ENCODE measurements around the gene PPP1R1B. TPM values are rescaled to one million over a fixed set of nuclear protein-coding genes. Genes with fewer than 3 reads are reported as not detected.
A peak's percentile ranks its signal among the peaks of the same experiment; 100 is the strongest.
"Not testable (repeated sequence)": the region's sequence is repeated elsewhere in the genome, so short reads cannot be mapped to it uniquely, and the experiment has no call there.

Gene PPP1R1B
- total RNA-seq (under 1 TPM; 0.22 to 0.42 TPM), total RNA-seq (0 reads per million in 2 donors)

DNA sequence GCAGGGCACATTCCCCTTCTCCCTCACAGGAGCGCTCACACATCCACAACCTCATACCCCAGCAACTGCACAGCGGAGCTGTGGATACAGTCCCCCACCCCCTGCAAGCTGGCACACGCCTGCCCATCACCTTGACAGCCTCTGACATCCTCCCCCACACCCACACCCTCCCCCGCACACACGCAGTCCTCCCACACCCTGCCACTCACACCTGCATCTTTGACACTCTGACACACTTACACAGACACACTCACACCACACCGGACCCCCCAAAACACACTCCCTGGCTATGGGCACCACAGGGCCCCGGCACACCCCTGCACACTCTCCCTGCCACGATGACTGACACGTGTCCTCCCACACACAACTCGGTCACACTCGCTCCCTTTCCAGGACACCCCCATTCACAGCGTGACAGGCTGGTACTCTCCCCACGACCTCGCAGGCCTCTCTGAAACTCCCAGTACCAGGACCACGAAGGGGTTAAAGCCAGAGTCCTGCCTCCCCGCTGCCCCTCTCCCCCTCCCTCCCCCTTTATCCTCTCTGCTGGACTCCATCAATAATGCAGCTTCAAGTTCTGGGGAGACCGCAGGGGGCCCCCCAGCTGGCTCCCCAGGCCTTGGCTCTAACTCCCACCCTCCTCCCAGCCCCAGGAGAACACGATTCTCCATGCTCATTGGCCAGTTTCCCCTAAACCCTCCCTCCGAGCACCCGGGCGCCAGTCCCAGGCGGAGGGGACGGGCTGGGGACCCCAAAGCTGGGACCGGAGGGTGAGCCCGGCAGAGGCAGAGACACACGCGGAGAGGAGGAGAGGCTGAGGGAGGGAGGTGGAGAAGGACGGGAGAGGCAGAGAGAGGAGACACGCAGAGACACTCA, at the start of gene PPP1R1B:
PPP1R1B (plus strand) TSS at position 782 of the 876 bp plus-strand sequence. CDS start 441 bp downstream, outside the sequence.
- H3K36me3 Mint-ChIP-seq (ENCODE audit: low read depth), result peaks cover 5% of the 10 kb centered on the region

DNA sequence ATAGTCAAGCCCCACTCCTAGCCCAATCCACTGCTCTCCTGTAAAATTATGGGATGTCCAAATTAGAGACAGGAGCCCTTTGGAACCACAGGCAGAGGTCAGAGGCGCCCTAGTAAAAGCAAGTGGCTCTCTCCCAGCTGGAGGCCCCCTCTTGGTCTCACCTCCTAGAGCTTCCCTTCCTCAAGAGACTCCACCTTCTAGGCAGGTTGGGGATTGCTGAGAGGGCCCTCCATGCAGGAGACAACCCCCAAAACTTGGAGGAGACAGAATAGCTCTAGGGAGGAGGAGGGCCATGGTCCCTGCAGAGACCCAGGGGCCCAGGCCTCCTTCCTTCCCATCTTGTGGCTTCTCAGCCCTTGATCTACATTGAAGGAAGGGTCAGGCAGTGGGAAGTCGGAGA, 48.5 kb upstream of the PPP1R1B start:
- no peak overlapping the region for H3K4me3 Mint-ChIP-seq
- H3K27ac Mint-ChIP-seq, result no peak overlapping the region
- DNase-seq (no peak), ATAC-seq (no peak)
- peaks cover 4% of the 10 kb centered on the region for H3K36me3 Mint-ChIP-seq (ENCODE audit: low read depth)
- no peaks in the 10 kb centered on the region for H3K27me3 Mint-ChIP-seq
- no peaks in the 10 kb centered on the region for H3K4me1 Mint-ChIP-seq
- no peaks in the 10 kb centered on the region for H3K9me3 ChIP-seq (ENCODE audit: control insufficient read depth, low read length, poor library complexity, severe bottlenecking)

More for the DNA sequence above, at the start of gene PPP1R1B:
- H3K27ac Mint-ChIP-seq, result no peak within 1 kb of the TSS
- ATAC-seq, result no peak
- no peak for DNase-seq
- peak within 1 kb of the TSS; percentile 80 for H3K4me3 Mint-ChIP-seq
- no peaks in the 10 kb centered on the region for H3K9me3 ChIP-seq (ENCODE audit: control insufficient read depth, low read length, poor library complexity, severe bottlenecking)
- peaks cover 40% of the 10 kb centered on the region for H3K27me3 Mint-ChIP-seq
- H3K4me1 Mint-ChIP-seq, result peaks cover 25% of the 10 kb centered on the region

DNA sequence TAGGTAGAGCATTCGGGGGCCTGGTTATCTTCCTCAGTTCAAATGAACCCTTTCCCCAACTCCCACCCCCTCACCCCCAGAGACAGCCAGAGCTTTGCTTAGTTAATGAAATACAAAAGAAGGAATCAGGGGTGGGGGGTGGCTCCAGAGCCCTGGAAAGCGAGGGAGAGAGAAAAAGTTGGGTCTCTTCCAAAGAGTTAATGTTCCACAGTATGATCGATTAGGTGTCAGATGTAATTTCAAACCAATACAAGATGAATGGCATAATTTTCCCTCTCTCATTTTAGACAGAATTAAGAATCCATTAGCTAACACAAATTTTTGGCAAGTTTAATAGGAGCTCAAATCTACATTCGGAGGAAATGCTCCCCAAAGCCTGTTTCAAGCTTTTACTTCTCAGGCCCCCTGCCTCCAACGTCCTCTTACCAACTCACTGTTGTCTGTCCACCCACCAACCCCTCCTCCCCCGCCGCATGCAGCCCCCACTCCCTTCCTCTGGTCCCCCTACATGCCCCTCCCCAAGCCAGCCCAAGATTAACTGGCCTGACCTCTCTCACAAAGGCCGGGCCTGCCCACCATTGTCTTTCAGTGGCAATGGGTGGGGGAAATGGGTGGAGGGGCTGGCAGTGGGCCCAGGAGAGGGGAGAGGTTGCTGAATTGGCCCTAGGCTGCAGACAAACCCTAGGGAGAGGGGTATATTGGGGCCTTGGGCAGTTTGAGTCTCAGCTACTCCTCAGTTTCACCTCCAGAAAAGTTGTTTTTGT, 47.3 kb upstream of the PPP1R1B start:
- Mint-ChIP-seq H3K27ac (no peak overlapping the region), H3K4me1 (no peaks in the 10 kb centered on the region), H3K4me3 (no peak overlapping the region), H3K36me3 (ENCODE audit: low read depth) (peaks cover 4% of the 10 kb centered on the region), H3K27me3 (no peaks in the 10 kb centered on the region)
- ATAC-seq (no peak), DNase-seq (no peak)
- H3K9me3 ChIP-seq (ENCODE audit: control insufficient read depth, low read length, poor library complexity, severe bottlenecking), result no peaks in the 10 kb centered on the region

DNA sequence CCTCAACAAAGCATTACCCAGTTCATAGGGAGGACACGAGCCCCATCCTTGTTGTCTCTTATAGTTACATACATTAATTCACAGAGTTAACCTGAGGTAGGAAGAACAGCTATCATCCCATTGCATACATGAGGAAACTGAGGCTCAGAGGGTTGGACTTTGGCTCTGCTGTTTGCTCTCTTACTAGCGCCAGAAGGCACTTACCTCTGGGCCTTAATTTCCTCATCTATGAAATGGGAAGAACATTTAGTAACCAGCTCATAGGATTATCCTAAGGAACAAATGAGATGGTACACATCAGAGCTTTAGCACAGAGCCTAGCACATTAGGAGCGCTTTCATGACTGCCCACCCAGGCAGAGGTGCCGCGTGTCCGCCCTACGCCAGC, 46.7 kb upstream of the PPP1R1B start:
- Mint-ChIP-seq H3K27me3 (no peaks in the 10 kb centered on the region), H3K4me3 (no peak overlapping the region), H3K36me3 (ENCODE audit: low read depth) (peaks cover 3% of the 10 kb centered on the region), H3K4me1 (no peaks in the 10 kb centered on the region), H3K27ac (no peak overlapping the region)
- H3K9me3 ChIP-seq (ENCODE audit: control insufficient read depth, low read length, poor library complexity, severe bottlenecking), result no peaks in the 10 kb centered on the region
- DNase-seq (no peak), ATAC-seq (no peak)

DNA sequence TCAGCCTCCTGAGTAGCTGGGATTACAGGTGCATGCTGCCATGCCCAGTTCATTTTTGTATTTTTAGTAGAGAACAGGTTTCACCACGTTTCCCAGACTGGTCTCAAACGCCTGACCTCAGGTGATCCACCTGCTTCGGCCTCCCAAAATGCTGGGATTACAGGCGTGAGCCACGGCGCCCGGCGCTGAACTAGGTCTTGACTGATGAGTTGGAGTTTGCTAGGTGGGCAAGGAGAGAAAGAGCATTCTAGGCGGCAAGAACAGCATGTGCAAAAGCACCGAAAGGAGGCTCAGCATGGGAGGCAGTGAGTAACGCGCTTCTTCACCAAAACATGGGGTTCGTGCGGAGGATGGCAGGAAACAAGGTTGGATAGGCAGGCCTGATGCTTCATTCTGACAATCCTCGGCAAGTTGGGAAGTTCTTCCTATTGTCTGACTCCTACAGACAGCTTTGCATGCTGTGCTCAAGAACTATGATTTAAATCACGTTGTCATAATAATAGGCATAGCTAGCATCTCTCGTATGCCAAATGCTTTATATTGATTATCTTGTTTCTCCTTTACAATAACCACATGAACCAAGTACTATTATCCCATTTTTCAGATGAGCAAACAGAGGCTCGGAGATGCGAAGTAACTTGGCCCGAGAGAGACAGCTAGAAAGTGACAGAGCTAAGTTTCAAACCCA, 45.5 kb upstream of the PPP1R1B start:
- H3K36me3 Mint-ChIP-seq (ENCODE audit: low read depth), result peaks cover 2% of the 10 kb centered on the region

DNA sequence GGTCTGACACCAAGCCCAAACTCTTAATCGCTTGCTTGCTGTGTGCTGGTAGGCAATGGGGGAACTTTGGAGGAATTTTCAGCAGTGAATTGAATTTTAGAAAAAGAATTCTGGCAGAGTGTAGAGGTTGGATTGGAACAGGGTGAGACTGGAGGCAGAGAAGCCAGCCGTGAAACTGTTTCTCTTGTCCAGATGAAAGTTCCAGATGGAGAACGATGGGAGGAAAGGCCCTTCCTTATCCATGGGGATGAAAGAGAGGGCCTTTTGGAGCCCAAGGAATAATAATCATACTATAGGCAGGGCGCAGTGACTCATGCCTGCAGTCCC, 45.0 kb upstream of the PPP1R1B start:
- ATAC-seq, result no peak
- H3K9me3 ChIP-seq (ENCODE audit: control insufficient read depth, low read length, poor library complexity, severe bottlenecking), result no peaks in the 10 kb centered on the region
- Mint-ChIP-seq H3K27me3 (no peaks in the 10 kb centered on the region), H3K4me1 (no peaks in the 10 kb centered on the region), H3K36me3 (ENCODE audit: low read depth) (peaks cover 2% of the 10 kb centered on the region), H3K27ac (no peak overlapping the region), H3K4me3 (no peak overlapping the region)
- DNase-seq, result no peak

More for the DNA sequence above, 45.5 kb upstream of the PPP1R1B start:
- H3K27me3 Mint-ChIP-seq, result no peaks in the 10 kb centered on the region
- H3K27ac Mint-ChIP-seq, result no peak overlapping the region
- H3K4me1 Mint-ChIP-seq, result no peaks in the 10 kb centered on the region
- H3K9me3 ChIP-seq (ENCODE audit: control insufficient read depth, low read length, poor library complexity, severe bottlenecking), result no peaks in the 10 kb centered on the region
- H3K4me3 Mint-ChIP-seq, result no peak overlapping the region
- no peak for ATAC-seq
- no peak for DNase-seq

DNA sequence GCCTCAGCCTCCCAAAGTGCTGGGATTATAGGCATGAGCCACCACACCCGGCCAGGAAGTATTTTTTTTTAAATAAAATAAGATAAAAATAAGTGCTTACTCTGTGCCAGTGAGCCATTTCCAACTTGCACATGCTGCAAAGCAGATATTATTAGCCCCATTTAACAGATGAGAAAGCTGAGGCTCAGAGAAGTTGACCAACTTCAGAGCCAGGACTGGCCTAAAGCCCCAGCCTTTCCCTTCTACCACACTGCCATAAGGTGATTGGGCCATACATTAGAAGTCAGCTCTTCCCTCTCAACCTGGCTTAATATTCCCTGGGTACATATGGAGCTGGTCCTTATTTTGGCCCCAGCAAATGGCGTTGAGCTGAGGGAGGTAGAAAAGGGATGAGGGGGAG, 44.1 kb upstream of the PPP1R1B start:
- Mint-ChIP-seq H3K4me1 (no peaks in the 10 kb centered on the region), H3K27ac (no peak overlapping the region), H3K27me3 (no peaks in the 10 kb centered on the region), H3K4me3 (no peak overlapping the region), H3K36me3 (ENCODE audit: low read depth) (peaks cover 4% of the 10 kb centered on the region)
- no peaks in the 10 kb centered on the region for H3K9me3 ChIP-seq (ENCODE audit: control insufficient read depth, low read length, poor library complexity, severe bottlenecking)
- no peak for ATAC-seq
- no peak for DNase-seq

DNA sequence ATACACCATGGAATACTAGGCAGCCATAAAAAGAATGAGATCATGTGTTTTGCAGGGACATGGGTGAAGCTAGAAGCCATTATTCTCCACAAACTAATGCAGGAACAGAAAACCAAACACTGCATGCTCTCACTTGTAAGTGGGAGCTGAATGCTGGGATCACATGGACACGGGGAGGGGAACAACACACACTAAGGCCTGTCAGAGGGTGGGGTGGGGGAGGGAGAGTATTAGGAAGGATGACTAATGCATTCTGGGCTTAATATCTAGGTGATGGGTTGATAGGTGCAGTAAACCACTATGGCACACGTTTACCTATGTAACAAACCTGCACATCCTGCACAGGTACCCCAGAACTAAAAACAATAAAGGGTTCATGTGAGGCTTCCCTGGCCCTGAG, 36.6 kb upstream of the PPP1R1B start:
- H3K4me3 Mint-ChIP-seq; H3K27ac Mint-ChIP-seq; ATAC-seq; H3K4me1 Mint-ChIP-seq; DNase-seq; H3K9me3 ChIP-seq (ENCODE audit: control insufficient read depth, low read length, poor library complexity, severe bottlenecking): not testable (repeated sequence)
- peaks cover 36% of the 10 kb centered on the region for H3K27me3 Mint-ChIP-seq
- peaks cover 10% of the 10 kb centered on the region for H3K36me3 Mint-ChIP-seq (ENCODE audit: low read depth)

DNA sequence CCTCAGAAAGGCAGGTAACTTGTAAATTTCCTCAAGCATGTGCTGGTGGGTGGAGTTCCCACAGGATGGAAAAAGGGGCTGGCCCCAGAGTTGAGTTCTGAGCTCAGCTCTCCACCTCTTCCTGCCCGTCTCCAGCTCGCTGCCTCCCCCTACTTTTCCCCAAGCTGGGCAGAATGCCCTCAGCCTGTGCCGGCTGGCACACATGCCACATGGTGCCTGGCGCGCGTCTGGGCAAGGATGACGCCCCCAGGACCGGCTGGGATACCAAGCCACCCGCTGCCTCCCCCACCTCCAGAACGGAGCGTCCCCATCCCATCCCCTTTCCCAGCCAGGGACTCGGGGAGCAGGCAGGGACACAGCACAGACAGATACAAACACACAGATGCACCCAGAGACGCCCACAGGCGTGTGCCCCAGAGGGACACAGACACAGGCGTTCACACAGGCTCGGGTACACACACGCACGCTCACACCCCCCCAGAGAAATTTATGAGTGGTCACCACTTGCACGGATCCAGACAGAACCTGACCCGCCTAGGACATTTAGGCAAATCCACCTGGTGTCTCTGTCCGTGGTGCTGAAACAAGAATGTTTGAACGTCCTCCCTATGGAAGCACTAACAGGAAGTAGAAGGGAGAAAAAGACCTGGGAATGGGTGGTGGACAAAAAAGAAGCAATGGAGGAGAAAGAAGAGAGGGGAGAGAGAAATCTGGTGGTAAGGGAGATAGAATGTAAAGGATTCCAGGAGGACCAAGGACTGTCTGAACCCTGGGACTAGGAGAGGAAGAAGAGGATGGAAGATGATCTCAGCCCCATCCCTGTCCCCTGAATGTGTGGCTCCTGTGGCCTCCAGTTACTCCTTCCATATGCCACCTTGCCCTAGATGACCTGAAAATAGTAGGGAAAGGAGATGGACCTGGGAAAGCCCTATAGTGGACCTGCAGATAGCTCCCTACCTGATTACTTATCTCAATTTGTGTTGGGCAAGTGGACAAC, 34.5 kb upstream of the PPP1R1B start:
- H3K9me3 ChIP-seq (ENCODE audit: control insufficient read depth, low read length, poor library complexity, severe bottlenecking), result no peaks in the 10 kb centered on the region
- H3K27ac Mint-ChIP-seq, result no peak overlapping the region
- DNase-seq (no peak), ATAC-seq (no peak)
- peaks cover 7% of the 10 kb centered on the region for H3K4me1 Mint-ChIP-seq
- H3K4me3 Mint-ChIP-seq, result no peak overlapping the region
- H3K36me3 Mint-ChIP-seq (ENCODE audit: low read depth), result peaks cover 11% of the 10 kb centered on the region
- peaks cover 48% of the 10 kb centered on the region for H3K27me3 Mint-ChIP-seq

DNA sequence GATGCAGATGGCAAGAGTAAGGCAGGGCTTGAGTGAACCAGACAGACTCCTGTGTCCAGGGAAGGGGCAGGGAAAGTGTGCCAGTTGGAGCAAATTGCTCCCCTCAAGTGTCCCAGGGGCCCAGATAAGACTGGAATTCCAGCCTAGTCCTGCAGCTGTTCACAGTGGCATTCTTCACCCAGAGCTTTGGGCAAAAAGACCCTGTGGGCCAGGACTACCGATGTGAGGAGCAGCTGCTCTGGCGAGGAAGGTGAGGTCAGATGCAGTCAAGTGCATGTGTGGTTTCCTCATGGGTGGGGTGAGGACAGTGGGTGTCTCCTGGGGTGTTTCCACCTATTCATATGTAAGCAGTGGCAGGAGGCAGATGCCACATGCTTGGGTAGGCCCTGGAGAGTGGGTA, 33.4 kb upstream of the PPP1R1B start:
- Mint-ChIP-seq H3K27me3 (peaks cover 54% of the 10 kb centered on the region), H3K27ac (no peak overlapping the region), H3K4me3 (no peak overlapping the region), H3K36me3 (ENCODE audit: low read depth) (peaks cover 11% of the 10 kb centered on the region), H3K4me1 (peaks cover 11% of the 10 kb centered on the region)
- no peaks in the 10 kb centered on the region for H3K9me3 ChIP-seq (ENCODE audit: control insufficient read depth, low read length, poor library complexity, severe bottlenecking)
- DNase-seq (no peak), ATAC-seq (no peak)

DNA sequence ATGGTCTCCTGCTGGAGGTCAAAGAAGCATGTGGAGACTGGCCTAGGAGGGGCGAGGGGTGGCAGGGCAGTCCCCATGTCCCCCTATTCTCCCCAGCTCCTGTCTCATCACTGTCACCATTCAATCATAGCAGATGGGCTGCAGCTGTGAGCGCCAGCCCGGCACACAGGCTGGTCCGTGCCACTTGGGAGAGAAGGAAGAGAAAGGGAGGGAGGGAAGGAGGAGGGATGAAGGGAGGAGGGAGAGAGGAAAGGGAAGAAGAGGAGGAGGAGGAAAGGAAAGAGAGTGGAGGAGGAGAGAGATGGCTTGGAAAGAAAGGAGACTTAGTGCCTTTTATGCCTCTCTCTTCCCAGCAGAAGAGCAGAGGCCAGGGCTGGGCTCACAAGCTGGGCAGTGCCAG, 31.5 kb upstream of the PPP1R1B start:
- Mint-ChIP-seq H3K27me3 (peaks cover 55% of the 10 kb centered on the region), H3K4me1 (peaks cover 16% of the 10 kb centered on the region), H3K4me3 (no peak overlapping the region), H3K36me3 (ENCODE audit: low read depth) (peaks cover 9% of the 10 kb centered on the region), H3K27ac (no peak overlapping the region)
- H3K9me3 ChIP-seq (ENCODE audit: control insufficient read depth, low read length, poor library complexity, severe bottlenecking), result no peaks in the 10 kb centered on the region
- ATAC-seq (no peak), DNase-seq (no peak)

DNA sequence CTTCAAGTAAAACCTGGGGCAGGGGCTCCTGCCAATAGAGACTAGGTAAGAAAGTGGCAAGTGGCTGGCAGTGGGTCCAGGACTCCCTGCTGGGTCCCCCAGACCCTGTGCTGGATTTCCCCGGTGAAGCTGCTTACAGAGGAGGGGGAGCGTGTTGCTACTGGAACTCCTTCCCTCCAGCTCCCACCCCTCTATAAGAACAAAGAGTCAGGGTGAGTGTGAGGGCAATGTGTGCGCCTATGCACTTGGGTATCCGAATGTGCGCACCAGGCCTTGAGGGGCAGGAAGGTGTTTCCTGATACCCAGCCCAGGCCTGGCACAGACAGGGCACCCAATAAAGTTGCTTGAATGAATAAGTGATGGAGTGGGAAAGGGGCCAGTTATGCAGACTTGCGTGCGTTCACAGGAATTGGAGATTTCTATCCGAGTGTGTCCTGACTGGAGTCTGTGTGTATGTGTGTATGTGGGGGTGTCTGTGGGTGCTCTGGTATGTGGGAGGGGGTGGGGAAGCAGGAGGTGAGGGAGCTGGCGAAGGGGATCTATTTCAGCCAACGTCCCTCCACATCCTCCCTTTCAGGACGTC, 30.7 kb upstream of the PPP1R1B start:
- peaks cover 9% of the 10 kb centered on the region for H3K36me3 Mint-ChIP-seq (ENCODE audit: low read depth)
- peaks cover 63% of the 10 kb centered on the region for H3K27me3 Mint-ChIP-seq
- H3K9me3 ChIP-seq (ENCODE audit: control insufficient read depth, low read length, poor library complexity, severe bottlenecking), result no peaks in the 10 kb centered on the region
- H3K27ac Mint-ChIP-seq, result no peak overlapping the region
- DNase-seq (no peak), ATAC-seq (no peak)
- peaks cover 17% of the 10 kb centered on the region for H3K4me1 Mint-ChIP-seq
- no peak overlapping the region for H3K4me3 Mint-ChIP-seq
